K562 (cell line): Measurements from ENCODE around the gene VKORC1. TPM values are rescaled to one million over a fixed set of nuclear protein-coding genes. Genes with fewer than 3 reads are reported as not detected.

Experiments
- BRD9 ChIP-seq: fragments of 450-650 bp; IDR thresholded peaks from 2 replicates; pipeline ENCODE4 v1.6.1; 2018; ENCODE audit warnings: low read depth; ENCODE audit not compliant: partially characterized antibody
- CXXC5 ChIP-seq: fragments of 250-450 bp; sonication (Bioruptor Pico); IDR thresholded peaks from 2 replicates; pipeline ENCODE4 v1.8.0; 2022; ENCODE audit warnings: inconsistent platforms, mild to moderate bottlenecking, moderate library complexity
- GABPB1 ChIP-seq: sonication (generic); formaldehyde crosslinking; IDR thresholded peaks from 2 replicates; pipeline ENCODE4 v1.8.0; 2022; ENCODE audit warnings: mild to moderate bottlenecking, missing genetic modification reagents
- NFATC3 ChIP-seq: fragments of 450-650 bp; IDR thresholded peaks from 2 replicates; pipeline ENCODE4 v1.6.1; 2017; ENCODE audit warnings: mild to moderate bottlenecking
- NFIC ChIP-seq: fragments of 450-650 bp; IDR thresholded peaks from 2 replicates; pipeline ENCODE4 v1.6.1; 2017; ENCODE audit warnings: mild to moderate bottlenecking, inconsistent platforms
- ZNF263 ChIP-seq: sonication (generic); formaldehyde crosslinking; IDR thresholded peaks from 2 replicates; pipeline ENCODE4 v1.8.0; 2022; ENCODE audit warnings: mild to moderate bottlenecking, missing genetic modification reagents, borderline replicate concordance
- ZNF436 ChIP-seq: fragments of 250-450, 450-650 bp; sonication (Bioruptor Pico); formaldehyde crosslinking; IDR thresholded peaks from 2 replicates; pipeline ENCODE4 v1.7.0; 2020; ENCODE audit warnings: mild to moderate bottlenecking
- ZZZ3 ChIP-seq: fragments of 450-650 bp; IDR thresholded peaks from 2 replicates; pipeline ENCODE4 v1.6.1; 2016; ENCODE audit warnings: antibody characterized with exemption, mild to moderate bottlenecking, moderate library complexity
- polyA plus RNA-seq, 8 experiments: library from polyadenylated mRNA; depleted of rRNA in 4 of 8; stranded (reverse) in 5 of 8; unstranded in 3 of 8; fragments of >200 nt; fragmentation: Nextera tagmentation in 2 of 8; fragmentation: Illumina TruSeq in 1 of 8; extraction: Ambion mirVana in 2 of 8; extraction: Trizol in 1 of 8; gene quantifications; 2 replicates each; pipeline versions ENCODE4 v1.2.1 to v1.2.3, GENCODE V29; 2011 to 2014; ENCODE audit warnings: inconsistent platforms in 1 of 8, missing spikeins in 1 of 8
- total RNA-seq, 7 experiments: library from RNA; depleted of rRNA in 6 of 7; stranded (reverse); fragments of >200 nt in 6 of 7; fragmentation: Illumina TruSeq in 2 of 7; extraction: Trizol in 2 of 7; gene quantifications; 2 replicates each; pipeline versions ENCODE4 v1.2.1 to v1.2.3, GENCODE V29; 2011 to 2021; ENCODE audit warnings: low replicate concordance in 1 of 7
- TF ChIP-seq, protein P1 (sequence below): sonication (generic); formaldehyde crosslinking; IDR thresholded peaks from 2 replicates; pipeline ENCODE4 v1.8.1; 2023; ENCODE audit warnings: missing genetic modification reagents, mild to moderate bottlenecking, borderline replicate concordance
- TF ChIP-seq, protein P2 (sequence below): sonication (generic); formaldehyde crosslinking; IDR thresholded peaks from 2 replicates; pipeline ENCODE4 v1.8.1; 2022; ENCODE audit warnings: missing genetic modification reagents
- TF ChIP-seq, protein P3 (sequence below): fragments of 250-450 bp; sonication (Bioruptor Pico); IDR thresholded peaks from 2 replicates; pipeline ENCODE4 v1.4.0; 2020

VKORC1 gene
- total and polyA plus RNA-seq, 9 of the 15 experiments (the other 6 are each of a cell fraction or from before 2014, with no cell fraction given), result 30.0 to 119 (median 62.1) TPM

DNA sequence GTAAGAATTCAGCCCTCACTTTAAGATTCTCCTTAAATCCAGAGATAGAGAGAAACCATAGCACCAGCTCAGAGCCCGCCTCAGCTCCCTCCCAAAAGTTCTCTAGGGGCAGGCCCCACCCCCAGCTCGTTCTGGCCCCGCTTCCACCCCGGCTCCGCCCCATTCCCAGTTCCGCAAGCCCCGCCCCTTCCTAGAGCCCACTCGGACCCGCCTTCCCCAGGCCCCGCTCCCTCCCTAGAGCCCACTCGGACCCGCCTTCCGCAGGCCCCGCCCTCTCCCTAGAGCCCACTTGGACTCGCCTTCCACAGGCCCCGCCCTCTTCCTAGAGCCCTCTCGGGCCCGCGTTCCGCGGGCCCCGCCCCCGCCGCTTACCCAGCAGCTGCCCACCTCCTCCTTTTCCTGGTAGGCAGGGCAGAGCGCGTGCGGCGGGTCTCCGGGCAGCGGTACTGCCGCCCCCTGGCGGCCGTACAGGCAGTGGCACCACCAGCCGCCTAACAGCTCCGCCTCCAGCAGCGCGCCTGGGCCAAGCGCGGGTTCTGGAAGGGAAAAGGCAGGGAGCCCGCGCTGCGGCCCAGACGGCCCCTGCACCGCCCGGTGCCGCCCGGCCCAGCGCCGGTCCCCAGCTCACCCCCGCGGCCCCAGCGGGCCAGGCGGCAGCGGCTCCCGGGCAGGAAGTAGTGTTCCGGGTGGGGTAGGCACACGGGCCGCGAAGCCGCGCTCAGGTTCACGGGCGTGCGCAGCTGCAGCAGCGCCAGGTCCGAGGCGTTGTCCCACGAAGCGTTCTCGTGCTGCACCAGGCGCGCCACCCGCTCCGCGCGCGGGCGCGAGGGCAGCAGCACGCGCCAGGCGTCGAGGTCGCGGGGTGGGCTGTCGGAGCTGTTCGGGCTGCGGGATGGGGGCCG is 47.8 kb upstream of the VKORC1 start (continued):
- TF ChIP-seq, protein P1, sequence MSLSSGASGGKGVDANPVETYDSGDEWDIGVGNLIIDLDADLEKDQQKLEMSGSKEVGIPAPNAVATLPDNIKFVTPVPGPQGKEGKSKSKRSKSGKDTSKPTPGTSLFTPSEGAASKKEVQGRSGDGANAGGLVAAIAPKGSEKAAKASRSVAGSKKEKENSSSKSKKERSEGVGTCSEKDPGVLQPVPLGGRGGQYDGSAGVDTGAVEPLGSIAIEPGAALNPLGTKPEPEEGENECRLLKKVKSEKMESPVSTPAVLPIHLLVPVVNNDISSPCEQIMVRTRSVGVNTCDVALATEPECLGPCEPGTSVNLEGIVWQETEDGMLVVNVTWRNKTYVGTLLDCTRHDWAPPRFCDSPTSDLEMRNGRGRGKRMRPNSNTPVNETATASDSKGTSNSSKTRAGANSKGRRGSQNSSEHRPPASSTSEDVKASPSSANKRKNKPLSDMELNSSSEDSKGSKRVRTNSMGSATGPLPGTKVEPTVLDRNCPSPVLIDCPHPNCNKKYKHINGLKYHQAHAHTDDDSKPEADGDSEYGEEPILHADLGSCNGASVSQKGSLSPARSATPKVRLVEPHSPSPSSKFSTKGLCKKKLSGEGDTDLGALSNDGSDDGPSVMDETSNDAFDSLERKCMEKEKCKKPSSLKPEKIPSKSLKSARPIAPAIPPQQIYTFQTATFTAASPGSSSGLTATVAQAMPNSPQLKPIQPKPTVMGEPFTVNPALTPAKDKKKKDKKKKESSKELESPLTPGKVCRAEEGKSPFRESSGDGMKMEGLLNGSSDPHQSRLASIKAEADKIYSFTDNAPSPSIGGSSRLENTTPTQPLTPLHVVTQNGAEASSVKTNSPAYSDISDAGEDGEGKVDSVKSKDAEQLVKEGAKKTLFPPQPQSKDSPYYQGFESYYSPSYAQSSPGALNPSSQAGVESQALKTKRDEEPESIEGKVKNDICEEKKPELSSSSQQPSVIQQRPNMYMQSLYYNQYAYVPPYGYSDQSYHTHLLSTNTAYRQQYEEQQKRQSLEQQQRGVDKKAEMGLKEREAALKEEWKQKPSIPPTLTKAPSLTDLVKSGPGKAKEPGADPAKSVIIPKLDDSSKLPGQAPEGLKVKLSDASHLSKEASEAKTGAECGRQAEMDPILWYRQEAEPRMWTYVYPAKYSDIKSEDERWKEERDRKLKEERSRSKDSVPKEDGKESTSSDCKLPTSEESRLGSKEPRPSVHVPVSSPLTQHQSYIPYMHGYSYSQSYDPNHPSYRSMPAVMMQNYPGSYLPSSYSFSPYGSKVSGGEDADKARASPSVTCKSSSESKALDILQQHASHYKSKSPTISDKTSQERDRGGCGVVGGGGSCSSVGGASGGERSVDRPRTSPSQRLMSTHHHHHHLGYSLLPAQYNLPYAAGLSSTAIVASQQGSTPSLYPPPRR, result no peak
- TF ChIP-seq, protein P2, sequence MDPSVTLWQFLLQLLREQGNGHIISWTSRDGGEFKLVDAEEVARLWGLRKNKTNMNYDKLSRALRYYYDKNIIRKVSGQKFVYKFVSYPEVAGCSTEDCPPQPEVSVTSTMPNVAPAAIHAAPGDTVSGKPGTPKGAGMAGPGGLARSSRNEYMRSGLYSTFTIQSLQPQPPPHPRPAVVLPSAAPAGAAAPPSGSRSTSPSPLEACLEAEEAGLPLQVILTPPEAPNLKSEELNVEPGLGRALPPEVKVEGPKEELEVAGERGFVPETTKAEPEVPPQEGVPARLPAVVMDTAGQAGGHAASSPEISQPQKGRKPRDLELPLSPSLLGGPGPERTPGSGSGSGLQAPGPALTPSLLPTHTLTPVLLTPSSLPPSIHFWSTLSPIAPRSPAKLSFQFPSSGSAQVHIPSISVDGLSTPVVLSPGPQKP (CRISPR knock-in tag), result no peak
- TF ChIP-seq ZZZ3, result no peak
- TF ChIP-seq ZNF436, result no peak
- peak; percentile 39; the same call in 1 of the 2 replicates for TF ChIP-seq NFIC
- TF ChIP-seq, protein P3, sequence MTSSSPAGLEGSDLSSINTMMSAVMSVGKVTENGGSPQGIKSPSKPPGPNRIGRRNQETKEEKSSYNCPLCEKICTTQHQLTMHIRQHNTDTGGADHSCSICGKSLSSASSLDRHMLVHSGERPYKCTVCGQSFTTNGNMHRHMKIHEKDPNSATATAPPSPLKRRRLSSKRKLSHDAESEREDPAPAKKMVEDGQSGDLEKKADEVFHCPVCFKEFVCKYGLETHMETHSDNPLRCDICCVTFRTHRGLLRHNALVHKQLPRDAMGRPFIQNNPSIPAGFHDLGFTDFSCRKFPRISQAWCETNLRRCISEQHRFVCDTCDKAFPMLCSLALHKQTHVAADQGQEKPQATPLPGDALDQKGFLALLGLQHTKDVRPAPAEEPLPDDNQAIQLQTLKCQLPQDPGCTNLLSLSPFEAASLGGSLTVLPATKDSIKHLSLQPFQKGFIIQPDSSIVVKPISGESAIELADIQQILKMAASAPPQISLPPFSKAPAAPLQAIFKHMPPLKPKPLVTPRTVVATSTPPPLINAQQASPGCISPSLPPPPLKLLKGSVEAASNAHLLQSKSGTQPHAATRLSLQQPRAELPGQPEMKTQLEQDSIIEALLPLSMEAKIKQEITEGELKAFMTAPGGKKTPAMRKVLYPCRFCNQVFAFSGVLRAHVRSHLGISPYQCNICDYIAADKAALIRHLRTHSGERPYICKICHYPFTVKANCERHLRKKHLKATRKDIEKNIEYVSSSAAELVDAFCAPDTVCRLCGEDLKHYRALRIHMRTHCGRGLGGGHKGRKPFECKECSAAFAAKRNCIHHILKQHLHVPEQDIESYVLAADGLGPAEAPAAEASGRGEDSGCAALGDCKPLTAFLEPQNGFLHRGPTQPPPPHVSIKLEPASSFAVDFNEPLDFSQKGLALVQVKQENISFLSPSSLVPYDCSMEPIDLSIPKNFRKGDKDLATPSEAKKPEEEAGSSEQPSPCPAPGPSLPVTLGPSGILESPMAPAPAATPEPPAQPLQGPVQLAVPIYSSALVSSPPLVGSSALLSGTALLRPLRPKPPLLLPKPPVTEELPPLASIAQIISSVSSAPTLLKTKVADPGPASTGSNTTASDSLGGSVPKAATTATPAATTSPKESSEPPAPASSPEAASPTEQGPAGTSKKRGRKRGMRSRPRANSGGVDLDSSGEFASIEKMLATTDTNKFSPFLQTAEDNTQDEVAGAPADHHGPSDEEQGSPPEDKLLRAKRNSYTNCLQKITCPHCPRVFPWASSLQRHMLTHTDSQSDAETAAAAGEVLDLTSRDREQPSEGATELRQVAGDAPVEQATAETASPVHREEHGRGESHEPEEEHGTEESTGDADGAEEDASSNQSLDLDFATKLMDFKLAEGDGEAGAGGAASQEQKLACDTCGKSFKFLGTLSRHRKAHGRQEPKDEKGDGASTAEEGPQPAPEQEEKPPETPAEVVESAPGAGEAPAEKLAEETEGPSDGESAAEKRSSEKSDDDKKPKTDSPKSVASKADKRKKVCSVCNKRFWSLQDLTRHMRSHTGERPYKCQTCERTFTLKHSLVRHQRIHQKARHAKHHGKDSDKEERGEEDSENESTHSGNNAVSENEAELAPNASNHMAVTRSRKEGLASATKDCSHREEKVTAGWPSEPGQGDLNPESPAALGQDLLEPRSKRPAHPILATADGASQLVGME, result no peak
- TF ChIP-seq GABPB1 (CRISPR knock-in tag), result peak; percentile 71; the same call in 1 of the 2 replicates
- TF ChIP-seq NFATC3, result no peak
- TF ChIP-seq BRD9, result no peak
- peak; percentile 88 for TF ChIP-seq CXXC5
- peak; percentile 59; the same call in 1 of the 2 replicates for TF ChIP-seq ZNF263 (CRISPR knock-in tag)
